Mucosa of gallbladder (tissue), 1 donor: ENCODE data around the gene TMEM116. TPM values are rescaled to one million over a fixed set of nuclear protein-coding genes. Genes with fewer than 3 reads are reported as not detected.
"Not testable (repeated sequence)": the region's sequence is repeated elsewhere in the genome, so short reads cannot be mapped to it uniquely, and the experiment has no call there.

Source experiments
- DNase-seq: peaks from one replicate; pipeline ENCODE4 v3.0.0-alpha.2; 2020; ENCODE audit warnings: low spot score
- total RNA-seq: library from RNA; stranded (reverse); gene quantifications from one replicate; pipeline ENCODE4 v1.2.1, GENCODE V29; 2021
- donor health status: DM: no; HTN: no; CAD: no.

TMEM116 gene
- total RNA-seq = 18.3 TPM

GRCh38 chr12:112012775-112013600 is at the start of gene TMEM116, which contains the start of gene ERP29:
TSS of gene TMEM116 (minus strand) at chr12:112013165. CDS start at chr12:112005270, 7,895 bp downstream.
TSS of gene ERP29 (plus strand) at chr12:112013426. CDS start at chr12:112013466, 40 bp downstream.
- peak; percentile 100 for DNase-seq

GRCh38 chr12:112061137-112061536 is 48.2 kb upstream of the TMEM116 start:
- DNase-seq = no peak

GRCh38 chr12:112049351-112049750 is 36.4 kb upstream of the TMEM116 start:
- DNase-seq = no peak

- no peak for DNase-seq
These were observed 33.0 kb upstream of the TMEM116 start for GRCh38 chr12:112046003-112046402.

GRCh38 chr12:112036614-112037013 is 23.6 kb upstream of the TMEM116 start:
- DNase-seq = not testable (repeated sequence)

GRCh38 chr12:112035219-112035785 is 22.3 kb upstream of the TMEM116 start:
- no peak for DNase-seq

- no peak for DNase-seq
These were observed 19.3 kb upstream of the TMEM116 start for GRCh38 chr12:112032292-112032691.

GRCh38 chr12:112031472-112031871 is 18.5 kb upstream of the TMEM116 start:
- no peak for DNase-seq

- no peak for DNase-seq
These were observed 16.3 kb upstream of the TMEM116 start for GRCh38 chr12:112029301-112029700.

GRCh38 chr12:112025808-112026375 is 12.9 kb upstream of the TMEM116 start:
- DNase-seq = no peak

- DNase-seq = no peak
These were observed 10.9 kb upstream of the TMEM116 start for GRCh38 chr12:112023759-112024396.

GRCh38 chr12:112022241-112023016 is 9.5 kb upstream of the TMEM116 start:
- no peak for DNase-seq

GRCh38 chr12:112020947-112021457 is 8.0 kb upstream of the TMEM116 start:
- DNase-seq = no peak

GRCh38 chr12:112018571-112019237 is 5.7 kb upstream of the TMEM116 start:
- no peak for DNase-seq

GRCh38 chr12:112017041-112017440 is 4.1 kb upstream of the TMEM116 start:
- DNase-seq = no peak

GRCh38 chr12:112015938-112016337 is 3.0 kb upstream of the TMEM116 start:
- no peak for DNase-seq

- peak; percentile 69 for DNase-seq
These were observed 837 bp upstream of the TMEM116 start for GRCh38 chr12:112013601-112014402.

GRCh38 chr12:112011685-112012084 is 1.3 kb downstream of the TMEM116 start:
- no peak for DNase-seq

- DNase-seq = no peak
These were observed 2.3 kb downstream of the TMEM116 start for GRCh38 chr12:112010415-112011344.
